ACC112 (cell line): Measurements from ENCODE around the gene RNF215.

Source experiments
- H2AFZ ChIP-seq: fragments of 200-600 bp; sonication (generic); one replicate; pipeline ENCODE4 v1.6.0; 2017; ENCODE audit warnings: antibody characterized with exemption, low read length; ENCODE audit not compliant: unreplicated experiment
- H3K27ac ChIP-seq: fragments of 200-600 bp; sonication (generic); 2 replicates; pipeline ENCODE4 v1.5.1; 2014; ENCODE audit warnings: low read depth, mild to moderate bottlenecking, antibody characterized with exemption, low read length, moderate library complexity
- H3K27me3 ChIP-seq: fragments of 200-600 bp; sonication (generic); 2 replicates; pipeline ENCODE4 v1.6.1; 2014; ENCODE audit warnings: mild to moderate bottlenecking, antibody characterized with exemption, low read length, moderate library complexity, mixed read lengths; ENCODE audit not compliant: insufficient read depth
- H3K36me3 ChIP-seq: fragments of 200-600 bp; sonication (generic); 2 replicates; pipeline ENCODE4 v1.6.1; 2016; ENCODE audit warnings: mild to moderate bottlenecking, antibody characterized with exemption, low read length, moderate library complexity, mixed read lengths; ENCODE audit not compliant: insufficient read depth
- H3K4me1 ChIP-seq: fragments of 200-600 bp; sonication (generic); one replicate; pipeline ENCODE4 v1.6.1; 2016; ENCODE audit warnings: low read length, mixed read lengths; ENCODE audit not compliant: insufficient read depth, unreplicated experiment, control insufficient read depth
- H3K4me3 ChIP-seq: fragments of 200-600 bp; sonication (generic); 2 replicates; pipeline ENCODE4 v1.5.1; 2014; ENCODE audit warnings: mild to moderate bottlenecking, low read depth, low read length
- H3K79me2 ChIP-seq: fragments of 200-600 bp; sonication (generic); one replicate; pipeline ENCODE4 v1.6.0; 2016; ENCODE audit warnings: low read length; ENCODE audit not compliant: control insufficient read depth, unreplicated experiment, insufficient read depth

Gene RNF215

GRCh38 chr22:30386960-30387827, at the start of gene RNF215:
Gene RNF215 (minus strand): TSS chr22:30387411. CDS start chr22:30387313, 98 bp downstream.
- H3K79me2 ChIP-seq = no peaks in the 10 kb centered on the region
- no peaks in the 10 kb centered on the region for H3K36me3 ChIP-seq
- peak within 1 kb of the TSS; percentile 38 for H2AFZ ChIP-seq
- no peaks in the 10 kb centered on the region for H3K27me3 ChIP-seq
- peak within 1 kb of the TSS; percentile 82 for H3K4me3 ChIP-seq
- peaks cover 3% of the 10 kb centered on the region for H3K4me1 ChIP-seq
- H3K27ac ChIP-seq = no peak within 1 kb of the TSS

GRCh38 chr22:30436196-30436595, 49.0 kb upstream of the RNF215 start:
- Histone ChIP-seq H3K27me3 (no peaks in the 10 kb centered on the region), H3K4me3 (no peak overlapping the region), H3K27ac (no peak overlapping the region), H3K79me2 (no peaks in the 10 kb centered on the region), H2AFZ (no peak overlapping the region), H3K36me3 (no peaks in the 10 kb centered on the region), H3K4me1 (no peaks in the 10 kb centered on the region)

- Histone ChIP-seq H3K4me1 (no peaks in the 10 kb centered on the region), H3K27ac (no peak overlapping the region), H3K79me2 (no peaks in the 10 kb centered on the region), H3K4me3 (no peak overlapping the region), H3K36me3 (no peaks in the 10 kb centered on the region), H3K27me3 (no peaks in the 10 kb centered on the region), H2AFZ (no peak overlapping the region)
These were observed 48.5 kb upstream of the RNF215 start for GRCh38 chr22:30435674-30436126.

GRCh38 chr22:30434843-30435242, 47.6 kb upstream of the RNF215 start:
- H3K27ac ChIP-seq = no peak overlapping the region
- H3K27me3 ChIP-seq = no peaks in the 10 kb centered on the region
- no peaks in the 10 kb centered on the region for H3K4me1 ChIP-seq
- H3K4me3 ChIP-seq = no peak overlapping the region
- H3K36me3 ChIP-seq = no peaks in the 10 kb centered on the region
- no peak overlapping the region for H2AFZ ChIP-seq
- no peaks in the 10 kb centered on the region for H3K79me2 ChIP-seq

- no peaks in the 10 kb centered on the region for H3K36me3 ChIP-seq
- no peaks in the 10 kb centered on the region for H3K27me3 ChIP-seq
- no peak overlapping the region for H2AFZ ChIP-seq
- no peak overlapping the region for H3K4me3 ChIP-seq
- H3K4me1 ChIP-seq = no peaks in the 10 kb centered on the region
- no peak overlapping the region for H3K27ac ChIP-seq
- H3K79me2 ChIP-seq = no peaks in the 10 kb centered on the region
These were observed 46.6 kb upstream of the RNF215 start for GRCh38 chr22:30433773-30434172.

- H3K27me3 ChIP-seq = no peaks in the 10 kb centered on the region
- no peaks in the 10 kb centered on the region for H3K36me3 ChIP-seq
- no peak overlapping the region for H3K27ac ChIP-seq
These were observed 46.0 kb upstream of the RNF215 start for GRCh38 chr22:30433227-30433626.

GRCh38 chr22:30432520-30432919, 45.3 kb upstream of the RNF215 start:
- Histone ChIP-seq H2AFZ (no peak overlapping the region), H3K4me1 (no peaks in the 10 kb centered on the region), H3K27ac (no peak overlapping the region), H3K4me3 (no peak overlapping the region), H3K36me3 (peaks cover 4% of the 10 kb centered on the region; the same call in 1 of the 2 replicates), H3K27me3 (no peaks in the 10 kb centered on the region), H3K79me2 (no peaks in the 10 kb centered on the region)

More at GRCh38 chr22:30433227-30433626, 46.0 kb upstream of the RNF215 start:
- no peaks in the 10 kb centered on the region for H3K4me1 ChIP-seq
- no peak overlapping the region for H2AFZ ChIP-seq
- H3K4me3 ChIP-seq = no peak overlapping the region
- no peaks in the 10 kb centered on the region for H3K79me2 ChIP-seq

GRCh38 chr22:30432096-30432495, 44.9 kb upstream of the RNF215 start:
- Histone ChIP-seq H3K4me3 (no peak overlapping the region), H3K27me3 (no peaks in the 10 kb centered on the region), H3K27ac (no peak overlapping the region), H3K36me3 (peaks cover 9% of the 10 kb centered on the region; the same call in 1 of the 2 replicates), H3K79me2 (no peaks in the 10 kb centered on the region), H2AFZ (no peak overlapping the region), H3K4me1 (peaks cover 2% of the 10 kb centered on the region)

- H3K27ac ChIP-seq = no peak overlapping the region
- H3K36me3 ChIP-seq = peaks cover 10% of the 10 kb centered on the region; the same call in 1 of the 2 replicates
- H3K27me3 ChIP-seq = no peaks in the 10 kb centered on the region
- peaks cover 6% of the 10 kb centered on the region for H3K4me1 ChIP-seq
- no peak overlapping the region for H3K4me3 ChIP-seq
- H2AFZ ChIP-seq = no peak overlapping the region
- no peaks in the 10 kb centered on the region for H3K79me2 ChIP-seq
These were observed 43.7 kb upstream of the RNF215 start for GRCh38 chr22:30430933-30431332.

GRCh38 chr22:30429887-30430286, 42.7 kb upstream of the RNF215 start:
- Histone ChIP-seq H3K36me3 (peaks cover 10% of the 10 kb centered on the region; the same call in 1 of the 2 replicates), H3K27ac (no peak overlapping the region), H3K27me3 (no peaks in the 10 kb centered on the region), H3K79me2 (no peaks in the 10 kb centered on the region), H2AFZ (no peak overlapping the region), H3K4me3 (no peak overlapping the region), H3K4me1 (peaks cover 9% of the 10 kb centered on the region)

GRCh38 chr22:30427871-30428270, 40.7 kb upstream of the RNF215 start:
- Histone ChIP-seq H3K4me1 (peaks cover 20% of the 10 kb centered on the region), H3K27me3 (no peaks in the 10 kb centered on the region), H3K79me2 (no peaks in the 10 kb centered on the region), H3K4me3 (no peak overlapping the region), H3K27ac (no peak overlapping the region), H2AFZ (no peak overlapping the region), H3K36me3 (peaks cover 10% of the 10 kb centered on the region; the same call in 1 of the 2 replicates)
